Omental fat pad (tissue), 4 donors: ENCODE results near the gene VWCE. TPM values are rescaled to one million over a fixed set of nuclear protein-coding genes. Genes with fewer than 3 reads are reported as not detected.

ENCODE experiments used
- ATAC-seq: fragments of 150-250 bp; one replicate; pipeline ENCODE4 v1.9.1; 2016; ENCODE audit warnings: mild to moderate bottlenecking, moderate library complexity; ENCODE audit not compliant: low FRiP score
- DNase-seq: peaks from one replicate; pipeline ENCODE4 v3.0.0-alpha.2; 2019; ENCODE audit warnings: low spot score
- total RNA-seq, 4 donors: library from RNA; depleted of rRNA; stranded (reverse); fragments of >200 nt; gene quantifications; one replicate each; pipeline ENCODE4 v1.1.0, GENCODE V29; 2016
- TF ChIP-seq, protein P1 (sequence below), 3 donors: fragments of 450-650 bp; IDR thresholded peaks; one replicate each; pipeline ENCODE4 v1.5.1; 2016 to 2017; ENCODE audit warnings: antibody characterized with exemption in 3 of 3, mild to moderate bottlenecking in 3 of 3, moderate library complexity in 2 of 3

The VWCE gene
- total RNA-seq, 4 donors from 2014 or later, result 0.94 to 6.9 (median 4.6) TPM

DNA sequence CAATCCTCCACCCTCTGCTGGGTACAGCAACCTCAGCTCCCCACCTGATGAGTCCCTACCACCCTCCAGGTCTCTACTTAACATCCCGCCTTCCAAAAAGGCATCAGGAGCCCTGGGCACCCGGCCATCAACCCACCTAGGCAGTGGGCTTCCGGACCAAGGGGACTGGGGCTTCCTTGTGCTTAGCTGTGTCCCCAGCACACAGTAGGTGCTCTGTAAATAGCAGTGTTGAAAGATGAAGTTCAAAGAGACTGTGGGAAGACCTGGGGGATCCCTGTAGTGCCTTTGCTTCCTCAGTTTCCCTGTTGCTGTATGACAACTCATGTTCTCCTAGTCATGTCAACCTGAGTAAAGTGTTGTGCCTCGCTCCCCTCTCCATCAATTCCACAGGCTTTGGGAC, 21.0 kb downstream of the VWCE start:
- DNase-seq (no peak), ATAC-seq (no peak)
- TF ChIP-seq, protein P1, sequence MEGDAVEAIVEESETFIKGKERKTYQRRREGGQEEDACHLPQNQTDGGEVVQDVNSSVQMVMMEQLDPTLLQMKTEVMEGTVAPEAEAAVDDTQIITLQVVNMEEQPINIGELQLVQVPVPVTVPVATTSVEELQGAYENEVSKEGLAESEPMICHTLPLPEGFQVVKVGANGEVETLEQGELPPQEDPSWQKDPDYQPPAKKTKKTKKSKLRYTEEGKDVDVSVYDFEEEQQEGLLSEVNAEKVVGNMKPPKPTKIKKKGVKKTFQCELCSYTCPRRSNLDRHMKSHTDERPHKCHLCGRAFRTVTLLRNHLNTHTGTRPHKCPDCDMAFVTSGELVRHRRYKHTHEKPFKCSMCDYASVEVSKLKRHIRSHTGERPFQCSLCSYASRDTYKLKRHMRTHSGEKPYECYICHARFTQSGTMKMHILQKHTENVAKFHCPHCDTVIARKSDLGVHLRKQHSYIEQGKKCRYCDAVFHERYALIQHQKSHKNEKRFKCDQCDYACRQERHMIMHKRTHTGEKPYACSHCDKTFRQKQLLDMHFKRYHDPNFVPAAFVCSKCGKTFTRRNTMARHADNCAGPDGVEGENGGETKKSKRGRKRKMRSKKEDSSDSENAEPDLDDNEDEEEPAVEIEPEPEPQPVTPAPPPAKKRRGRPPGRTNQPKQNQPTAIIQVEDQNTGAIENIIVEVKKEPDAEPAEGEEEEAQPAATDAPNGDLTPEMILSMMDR (IDR thresholded peaks at IDR 0.05), result no peak

DNA sequence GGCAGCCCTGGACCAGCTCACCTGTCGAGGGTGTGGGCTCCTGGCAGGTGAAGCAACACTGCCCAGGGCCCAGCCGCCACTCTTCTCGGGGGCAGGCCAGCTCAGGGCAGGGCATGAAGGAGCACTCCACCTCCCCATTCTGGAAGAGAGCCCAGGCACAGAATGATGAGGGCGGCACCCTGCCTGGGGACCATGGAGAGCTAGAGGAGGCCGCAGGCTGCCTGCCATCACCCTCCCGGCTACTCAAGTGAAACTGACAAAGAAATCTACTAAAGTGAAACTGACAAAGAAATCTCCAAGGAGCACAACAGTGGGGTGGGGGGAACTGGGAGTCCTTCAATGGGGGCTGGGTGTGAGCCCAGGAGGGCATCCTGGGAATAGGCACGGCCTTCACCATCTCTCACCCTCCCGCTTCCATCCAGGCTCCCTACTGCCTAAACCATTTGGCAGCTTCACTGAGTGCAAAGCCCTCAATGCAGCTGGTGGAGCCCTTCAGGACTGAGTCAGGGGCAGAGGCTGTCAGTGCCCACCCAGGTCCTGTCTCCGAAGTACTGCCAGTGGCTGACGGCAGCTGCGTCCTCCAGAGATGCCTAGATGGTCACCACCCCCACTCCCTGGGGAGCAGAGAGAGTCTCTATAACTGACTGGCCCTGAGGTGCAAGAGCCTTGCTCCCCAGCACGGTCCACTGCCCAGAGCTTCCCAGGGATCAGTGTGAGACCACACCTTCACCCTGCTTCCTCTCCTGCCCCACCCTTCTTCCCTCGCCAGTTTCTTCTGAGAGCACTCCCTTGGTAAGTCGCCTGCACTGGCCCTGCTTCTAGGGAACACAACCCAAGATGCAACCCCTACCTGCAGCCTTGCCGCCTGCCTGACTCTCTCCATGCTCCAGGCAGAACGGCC, 21.7 kb downstream of the VWCE start:
- no peak for ATAC-seq
- TF ChIP-seq, protein P1 (IDR thresholded peaks at IDR 0.05), result no peak

DNA sequence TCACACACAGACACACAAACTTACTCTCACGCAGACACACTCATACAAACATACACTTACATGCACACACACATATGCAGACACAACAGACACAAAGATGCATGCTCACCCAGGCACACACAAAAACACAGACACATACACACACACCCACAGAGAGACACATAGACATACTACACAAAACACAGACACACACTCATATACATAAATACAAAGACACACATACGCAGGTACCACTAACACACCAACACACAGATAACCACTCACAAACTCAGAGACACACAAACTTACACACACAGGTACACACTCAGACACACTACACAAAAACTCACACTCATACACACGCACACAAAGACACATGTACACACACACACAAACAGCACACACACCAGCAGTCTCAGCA, 22.4 kb downstream of the VWCE start:
- no peak for ATAC-seq
- DNase-seq, result no peak
- TF ChIP-seq, protein P1 (IDR thresholded peaks at IDR 0.05), result no peak

More for the DNA sequence above, 21.7 kb downstream of the VWCE start:
- DNase-seq, result no peak

DNA sequence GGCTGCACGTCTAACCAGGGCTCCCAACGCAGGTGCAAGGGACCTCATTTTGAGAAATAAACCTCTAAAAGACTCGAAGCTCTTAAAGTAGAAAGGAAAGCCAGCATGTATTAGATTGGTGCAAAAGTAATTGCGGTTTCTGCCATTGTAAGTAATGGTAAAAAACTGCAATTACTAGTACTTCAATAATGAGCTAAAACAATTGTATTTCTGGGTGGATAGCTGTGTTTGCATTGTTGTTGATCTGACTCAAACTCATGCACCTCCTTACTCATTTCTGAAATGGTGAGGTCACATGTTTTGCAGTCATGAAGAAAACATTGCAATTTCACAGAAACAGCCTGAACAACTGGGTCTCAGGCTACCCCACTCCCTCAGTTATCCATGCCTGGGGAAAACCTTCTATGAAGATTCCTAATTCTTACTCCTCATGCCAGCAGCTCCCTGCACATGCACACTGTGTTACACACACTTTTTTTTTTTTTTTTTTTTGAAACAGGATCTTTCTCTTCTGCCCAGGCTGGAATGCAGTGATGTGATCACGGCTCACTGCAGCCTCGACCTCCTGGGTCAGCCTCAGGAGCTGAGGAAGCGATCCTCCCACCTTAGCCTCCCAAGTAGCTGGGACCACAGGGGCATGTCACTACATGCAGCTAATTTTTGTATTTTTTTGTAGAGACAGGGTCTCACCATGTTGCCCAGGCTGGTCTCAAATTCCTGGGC, 24.6 kb downstream of the VWCE start:
- DNase-seq, result no peak
- TF ChIP-seq, protein P1 (IDR thresholded peaks at IDR 0.05), result no peak
- no peak for ATAC-seq

DNA sequence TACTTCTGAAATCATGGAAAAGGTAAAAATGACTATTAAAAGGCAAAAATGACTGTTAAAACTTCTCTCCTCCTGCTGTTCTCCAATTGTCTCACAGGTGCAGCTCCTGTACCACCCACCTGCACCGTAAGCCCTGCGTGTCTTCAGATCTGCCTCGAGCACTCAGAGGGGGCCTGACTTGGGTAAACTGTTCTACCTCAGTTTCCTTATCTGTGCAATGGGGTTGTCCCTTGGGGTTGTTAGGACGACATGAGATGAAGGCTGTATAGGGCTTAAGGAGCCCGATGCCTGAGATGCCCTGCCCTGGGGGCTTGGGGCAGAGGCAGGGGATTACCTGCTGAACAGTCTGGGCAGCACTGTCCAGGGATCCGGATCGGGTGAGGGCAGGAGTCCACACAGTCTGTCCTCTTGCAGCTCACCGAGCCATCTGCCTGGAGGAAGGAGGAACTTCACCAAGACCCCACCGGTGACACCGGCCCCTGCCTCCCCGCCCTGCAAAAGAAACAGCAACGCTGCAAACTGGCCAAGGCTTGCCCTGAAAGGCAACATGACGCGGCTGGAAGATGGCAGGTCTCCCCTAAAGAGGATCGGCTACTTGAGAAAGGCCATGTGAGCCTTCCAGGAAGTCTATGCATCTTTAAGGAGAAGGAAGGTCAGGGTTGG, 26.4 kb downstream of the VWCE start:
- TF ChIP-seq, protein P1 (IDR thresholded peaks at IDR 0.05), result no peak
- no peak for DNase-seq
- ATAC-seq, result no peak

DNA sequence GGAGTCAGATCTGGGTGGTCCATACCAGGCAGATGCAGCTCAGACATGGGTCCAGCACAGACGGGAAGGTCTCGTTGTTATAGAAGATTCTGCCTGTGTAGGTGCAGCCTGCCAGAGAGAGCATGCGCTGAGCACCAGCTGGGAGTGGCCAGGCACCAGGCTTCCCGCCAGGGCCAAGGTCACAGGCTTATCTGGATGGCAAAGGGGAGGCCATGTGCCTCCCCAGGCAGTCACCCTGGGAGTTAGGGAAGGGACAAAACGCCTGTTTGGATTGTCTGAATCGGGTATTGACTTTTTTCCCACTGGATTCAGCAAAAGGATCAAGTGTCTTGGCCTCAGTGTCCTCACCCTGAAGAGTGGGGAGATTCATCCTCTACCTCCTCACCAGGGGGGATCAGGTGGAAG, 27.7 kb downstream of the VWCE start:
- DNase-seq (no peak), ATAC-seq (no peak)
- TF ChIP-seq, protein P1 (IDR thresholded peaks at IDR 0.05), result no peak
